ENCODE data around the gene IBA57. TPM values are rescaled to one million over a fixed set of nuclear protein-coding genes. Genes with fewer than 3 reads are reported as not detected.
A peak's percentile ranks its signal among the peaks of the same experiment; 100 is the strongest.
"Not testable (repeated sequence)": the region's sequence is repeated elsewhere in the genome, so short reads cannot be mapped to it uniquely, and the experiment has no call there.

Gene IBA57
- total RNA-seq, 2 donors from 2014 or later = 6.8 to 7.7 TPM

DNA sequence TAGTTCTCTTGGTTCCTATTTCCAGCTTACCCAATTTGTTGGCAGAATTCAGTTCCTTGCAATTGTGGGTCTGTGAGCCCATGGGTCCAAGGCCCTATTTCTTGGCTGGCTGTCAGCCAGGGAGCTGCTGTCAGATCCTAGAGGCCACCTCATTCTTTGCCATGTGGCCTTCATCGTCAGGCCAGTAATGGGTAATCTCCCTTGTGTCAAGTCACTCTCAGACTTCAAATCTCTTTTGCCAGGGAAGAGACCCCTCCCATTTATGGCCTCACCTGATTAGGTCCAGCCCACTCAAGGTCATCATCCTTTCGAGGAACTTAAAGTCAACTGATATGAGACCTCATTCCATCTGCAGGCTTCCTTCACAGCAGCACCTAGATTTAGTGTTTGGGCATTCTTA is 60.1 kb downstream of the IBA57 start:
- Mint-ChIP-seq H3K4me1 (no peaks in the 10 kb centered on the region), H3K9me3 (peaks cover 4% of the 10 kb centered on the region), H3K27ac (no peak overlapping the region), H3K27me3 (ENCODE audit: insufficient read depth) (no peaks in the 10 kb centered on the region), H3K36me3 (ENCODE audit: low read depth) (peaks cover 86% of the 10 kb centered on the region), H3K4me3 (no peak overlapping the region)
- Histone ChIP-seq H3K4me1 (ENCODE audit: control insufficient read depth, insufficient read depth, low read length) (no peaks in the 10 kb centered on the region), H3K4me3 (ENCODE audit: low read length) (no peak overlapping the region), H3K27ac (ENCODE audit: low read depth, low read length) (no peak overlapping the region), H3K36me3 (ENCODE audit: control insufficient read depth, insufficient read depth, low read length) (peaks cover 58% of the 10 kb centered on the region), H3K27me3 (ENCODE audit: control insufficient read depth, insufficient read depth, low read length, poor library complexity, severe bottlenecking) (no peaks in the 10 kb centered on the region), H3K9ac (ENCODE audit: extremely low read depth, low read length, poor library complexity, severe bottlenecking) (no peak overlapping the region), H3K9me3 (ENCODE audit: control insufficient read depth, low read length) (peaks cover 10% of the 10 kb centered on the region)
- 79 to 92% methylated on average over 2 of the region's 2 CpGs for WGBS, 2 experiments (ENCODE audit: insufficient coverage in 1 of 2, insufficient read length in 1 of 2)
- no peak for DNase-seq
- TF ChIP-seq, protein P1, sequence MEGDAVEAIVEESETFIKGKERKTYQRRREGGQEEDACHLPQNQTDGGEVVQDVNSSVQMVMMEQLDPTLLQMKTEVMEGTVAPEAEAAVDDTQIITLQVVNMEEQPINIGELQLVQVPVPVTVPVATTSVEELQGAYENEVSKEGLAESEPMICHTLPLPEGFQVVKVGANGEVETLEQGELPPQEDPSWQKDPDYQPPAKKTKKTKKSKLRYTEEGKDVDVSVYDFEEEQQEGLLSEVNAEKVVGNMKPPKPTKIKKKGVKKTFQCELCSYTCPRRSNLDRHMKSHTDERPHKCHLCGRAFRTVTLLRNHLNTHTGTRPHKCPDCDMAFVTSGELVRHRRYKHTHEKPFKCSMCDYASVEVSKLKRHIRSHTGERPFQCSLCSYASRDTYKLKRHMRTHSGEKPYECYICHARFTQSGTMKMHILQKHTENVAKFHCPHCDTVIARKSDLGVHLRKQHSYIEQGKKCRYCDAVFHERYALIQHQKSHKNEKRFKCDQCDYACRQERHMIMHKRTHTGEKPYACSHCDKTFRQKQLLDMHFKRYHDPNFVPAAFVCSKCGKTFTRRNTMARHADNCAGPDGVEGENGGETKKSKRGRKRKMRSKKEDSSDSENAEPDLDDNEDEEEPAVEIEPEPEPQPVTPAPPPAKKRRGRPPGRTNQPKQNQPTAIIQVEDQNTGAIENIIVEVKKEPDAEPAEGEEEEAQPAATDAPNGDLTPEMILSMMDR (conservative IDR thresholded peaks at IDR 0.05) = no peak

DNA sequence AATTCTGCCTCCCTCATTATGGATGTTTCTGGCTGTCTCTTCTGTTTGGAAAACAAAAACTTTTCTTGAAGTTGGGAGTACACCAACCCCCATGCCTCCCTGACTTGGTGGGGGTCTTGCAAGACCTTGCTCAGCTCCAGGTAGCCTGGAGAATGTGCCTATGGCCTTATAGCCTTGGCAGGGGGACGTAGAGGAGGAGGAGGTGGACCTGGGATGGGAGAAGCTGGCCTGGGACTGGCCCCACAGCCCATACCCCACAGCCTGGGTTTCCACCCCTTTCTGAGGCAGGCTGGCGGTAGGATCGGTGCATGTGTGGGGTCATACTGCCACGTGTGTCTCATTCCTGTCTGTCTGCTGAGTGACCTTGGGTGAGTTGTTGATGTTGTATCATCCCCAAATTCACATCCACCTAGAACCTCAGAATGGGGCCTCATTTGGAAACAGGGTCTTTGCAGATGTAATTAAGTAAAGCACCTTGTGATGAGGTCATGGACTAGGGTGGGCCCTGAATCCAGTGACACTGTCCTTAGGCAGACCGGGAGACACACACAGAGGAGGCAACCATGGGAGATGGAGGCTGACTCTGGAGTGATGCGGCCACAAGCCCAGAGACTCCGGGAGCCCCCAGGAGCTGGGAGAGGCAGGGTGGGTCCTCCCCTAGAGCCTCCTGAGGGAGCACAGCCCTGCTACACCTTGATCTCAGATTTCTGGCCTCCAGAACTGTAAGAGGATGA is 60.7 kb downstream of the IBA57 start:
- Mint-ChIP-seq H3K9me3 (peaks cover 4% of the 10 kb centered on the region), H3K4me1 (no peaks in the 10 kb centered on the region), H3K27ac (no peak overlapping the region), H3K27me3 (ENCODE audit: insufficient read depth) (no peaks in the 10 kb centered on the region), H3K4me3 (no peak overlapping the region), H3K36me3 (ENCODE audit: low read depth) (peaks cover 83% of the 10 kb centered on the region)
- no peaks in the 10 kb centered on the region for H3K27me3 ChIP-seq (ENCODE audit: control insufficient read depth, insufficient read depth, low read length, poor library complexity, severe bottlenecking)
- WGBS, 2 experiments (ENCODE audit: insufficient coverage in 1 of 2, insufficient read length in 1 of 2) = 88 to 94% methylated on average over 3 to 7 of the region's 7 CpGs
- peaks cover 63% of the 10 kb centered on the region for H3K36me3 ChIP-seq (ENCODE audit: control insufficient read depth, insufficient read depth, low read length)
- no peaks in the 10 kb centered on the region for H3K4me1 ChIP-seq (ENCODE audit: control insufficient read depth, insufficient read depth, low read length)
- H3K27ac ChIP-seq (ENCODE audit: low read depth, low read length) = no peak overlapping the region
- TF ChIP-seq, protein P1 (conservative IDR thresholded peaks at IDR 0.05) = no peak
- H3K9ac ChIP-seq (ENCODE audit: extremely low read depth, low read length, poor library complexity, severe bottlenecking) = no peak overlapping the region
- peaks cover 10% of the 10 kb centered on the region for H3K9me3 ChIP-seq (ENCODE audit: control insufficient read depth, low read length)
- no peak overlapping the region for H3K4me3 ChIP-seq (ENCODE audit: low read length)
- DNase-seq = no peak

DNA sequence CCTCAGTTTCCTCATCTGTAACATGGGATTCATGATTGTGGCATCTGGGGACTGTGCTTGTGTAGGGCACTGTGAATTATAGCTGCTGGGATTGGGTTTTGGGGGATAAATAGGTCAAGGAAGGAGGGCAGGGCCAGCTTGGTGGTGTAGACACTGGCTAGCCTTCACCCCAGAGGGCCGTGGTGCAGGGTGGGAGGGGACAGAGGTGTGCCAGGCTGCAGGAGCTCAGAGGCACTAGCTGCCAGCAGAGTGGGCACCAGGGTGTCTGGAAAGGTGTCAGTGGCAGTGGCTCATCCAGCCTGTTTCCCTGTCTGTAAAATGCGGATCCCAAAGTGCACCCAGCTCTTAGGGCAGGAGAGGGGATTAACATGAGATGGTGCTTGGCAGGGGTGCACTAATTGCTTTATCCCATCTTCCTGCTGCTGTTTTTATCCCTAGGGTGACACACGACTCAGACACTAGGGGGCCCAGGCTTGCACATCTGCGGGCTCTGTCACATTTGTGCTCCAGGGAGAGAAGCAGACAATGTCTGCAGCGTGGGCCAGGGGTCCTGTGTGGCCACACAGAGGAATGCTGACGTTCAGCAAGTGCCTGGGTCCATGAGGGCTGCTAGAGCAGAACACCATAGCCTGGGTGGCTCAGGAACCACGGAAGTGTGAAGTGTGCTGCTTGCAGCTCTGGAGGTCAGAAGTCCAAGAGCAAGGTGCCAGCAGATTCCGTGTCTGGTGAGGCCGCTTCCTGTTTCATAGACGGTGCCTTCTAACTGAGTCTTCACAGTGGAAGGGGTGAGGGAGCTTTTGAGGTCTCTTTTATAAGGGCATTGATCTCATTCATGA is 61.6 kb downstream of the IBA57 start:
- H3K4me1 Mint-ChIP-seq = no peaks in the 10 kb centered on the region
- H3K27me3 Mint-ChIP-seq (ENCODE audit: insufficient read depth) = no peaks in the 10 kb centered on the region
- DNase-seq = peak; percentile 38
- Histone ChIP-seq H3K4me3 (ENCODE audit: low read length) (no peak overlapping the region), H3K4me1 (ENCODE audit: control insufficient read depth, insufficient read depth, low read length) (no peaks in the 10 kb centered on the region), H3K27me3 (ENCODE audit: control insufficient read depth, insufficient read depth, low read length, poor library complexity, severe bottlenecking) (no peaks in the 10 kb centered on the region), H3K9me3 (ENCODE audit: control insufficient read depth, low read length) (peaks cover 14% of the 10 kb centered on the region), H3K36me3 (ENCODE audit: control insufficient read depth, insufficient read depth, low read length) (peaks cover 68% of the 10 kb centered on the region), H3K9ac (ENCODE audit: extremely low read depth, low read length, poor library complexity, severe bottlenecking) (no peak overlapping the region), H3K27ac (ENCODE audit: low read depth, low read length) (no peak overlapping the region)
- WGBS, 2 experiments (ENCODE audit: insufficient coverage in 1 of 2, insufficient read length in 1 of 2) = 87 to 89% methylated on average over 9 to 10 of the region's 10 CpGs
- TF ChIP-seq, protein P1 (conservative IDR thresholded peaks at IDR 0.05) = peak; percentile 52
- peaks cover 4% of the 10 kb centered on the region for H3K9me3 Mint-ChIP-seq
- H3K4me3 Mint-ChIP-seq = no peak overlapping the region
- peaks cover 84% of the 10 kb centered on the region for H3K36me3 Mint-ChIP-seq (ENCODE audit: low read depth)
- H3K27ac Mint-ChIP-seq = no peak overlapping the region

DNA sequence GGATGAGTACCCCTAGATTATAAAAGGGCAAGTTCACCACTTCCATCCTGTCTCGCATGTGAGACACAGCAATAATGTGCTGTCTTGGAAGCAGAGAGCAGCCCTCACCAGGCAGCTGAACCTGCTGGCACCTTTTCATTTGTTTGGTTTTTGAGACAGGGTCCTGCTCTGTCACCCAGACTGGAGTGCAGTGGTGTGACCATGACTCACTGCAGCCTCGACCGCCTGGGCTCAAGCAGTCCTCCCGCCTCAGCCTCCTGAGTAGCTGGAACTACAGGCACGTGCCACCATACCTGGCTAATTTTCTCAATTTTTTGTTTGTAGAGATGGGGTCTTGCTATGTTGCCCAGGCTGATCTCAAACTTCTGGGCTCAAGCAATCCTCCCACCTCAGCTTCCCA is 62.5 kb downstream of the IBA57 start:
- WGBS, 2 experiments (ENCODE audit: insufficient coverage in 1 of 2, insufficient read length in 1 of 2) = 92 to 100% methylated on average over 2 to 5 of the region's 5 CpGs
- H3K4me1 ChIP-seq (ENCODE audit: control insufficient read depth, insufficient read depth, low read length); H3K4me3 ChIP-seq (ENCODE audit: low read length); H3K27me3 Mint-ChIP-seq (ENCODE audit: insufficient read depth); H3K27ac Mint-ChIP-seq; H3K4me3 Mint-ChIP-seq; H3K9ac ChIP-seq (ENCODE audit: extremely low read depth, low read length, poor library complexity, severe bottlenecking); H3K27me3 ChIP-seq (ENCODE audit: control insufficient read depth, insufficient read depth, low read length, poor library complexity, severe bottlenecking); H3K27ac ChIP-seq (ENCODE audit: low read depth, low read length); H3K4me1 Mint-ChIP-seq; DNase-seq: not testable (repeated sequence)
- Histone ChIP-seq H3K9me3 (ENCODE audit: control insufficient read depth, low read length) (peaks cover 23% of the 10 kb centered on the region), H3K36me3 (ENCODE audit: control insufficient read depth, insufficient read depth, low read length) (peaks cover 76% of the 10 kb centered on the region)
- Mint-ChIP-seq H3K9me3 (peaks cover 10% of the 10 kb centered on the region), H3K36me3 (ENCODE audit: low read depth) (peaks cover 85% of the 10 kb centered on the region)
